Measurements from ENCODE around the gene BLID.

BLID gene

GRCh38 chr11:122115524-122116379 lies at the start of gene BLID:
TSS of gene BLID (minus strand) at chr11:122116215. CDS start at chr11:122115922, 293 bp downstream.
- DNase-seq, result no peak

- DNase-seq, result no peak
These were observed 47.2 kb upstream of the BLID start for GRCh38 chr11:122163053-122163819.

- DNase-seq, result no peak
These were observed 46.1 kb upstream of the BLID start for GRCh38 chr11:122162095-122162494.

- DNase-seq, result no peak
These were observed 45.0 kb upstream of the BLID start for GRCh38 chr11:122160841-122161590.

- DNase-seq, result no peak
These were observed 43.8 kb upstream of the BLID start for GRCh38 chr11:122159861-122160260.

- peak; percentile 87 for DNase-seq
These were observed 43.2 kb upstream of the BLID start for GRCh38 chr11:122159173-122159721.

- DNase-seq, result peak; percentile 79
These were observed 42.2 kb upstream of the BLID start for GRCh38 chr11:122158171-122158570.

- DNase-seq, result peak; percentile 81
These were observed 41.7 kb upstream of the BLID start for GRCh38 chr11:122157653-122158161.

- DNase-seq, result peak; percentile 94
These were observed 40.9 kb upstream of the BLID start for GRCh38 chr11:122156940-122157382.

GRCh38 chr11:122155765-122156527 lies 39.9 kb upstream of the BLID start:
- no peak for DNase-seq

GRCh38 chr11:122154994-122155393 lies 39.0 kb upstream of the BLID start:
- no peak for DNase-seq

GRCh38 chr11:122154227-122154626 lies 38.2 kb upstream of the BLID start:
- no peak for DNase-seq

GRCh38 chr11:122153746-122154145 lies 37.7 kb upstream of the BLID start:
- no peak for DNase-seq

- DNase-seq, result no peak
These were observed 34.5 kb upstream of the BLID start for GRCh38 chr11:122150216-122151124.

GRCh38 chr11:122149202-122149601 lies 33.2 kb upstream of the BLID start:
- no peak for DNase-seq

GRCh38 chr11:122146475-122146874 lies 30.5 kb upstream of the BLID start:
- DNase-seq, result no peak

GRCh38 chr11:122145715-122146274 lies 29.8 kb upstream of the BLID start:
- no peak for DNase-seq

GRCh38 chr11:122144752-122145151 lies 28.7 kb upstream of the BLID start:
- DNase-seq, result no peak

- DNase-seq, result peak; percentile 19
These were observed 25.7 kb upstream of the BLID start for GRCh38 chr11:122141725-122142124.

GRCh38 chr11:122140500-122140899 lies 24.5 kb upstream of the BLID start:
- DNase-seq, result no peak

- DNase-seq, result no peak
These were observed 23.5 kb upstream of the BLID start for GRCh38 chr11:122139595-122139866.
